Osteoblast (primary cell): ENCODE data around the gene GNAT2. TPM values are rescaled to one million over a fixed set of nuclear protein-coding genes. Genes with fewer than 3 reads are reported as not detected.
A peak's percentile ranks its signal among the peaks of the same experiment; 100 is the strongest.

ENCODE experiments used
- DNase-seq: peaks from one replicate; pipeline ENCODE4 v3.0.0; 2011; ENCODE audit warnings: low spot score, mixed read lengths; ENCODE audit not compliant: insufficient read length; ENCODE audit errors: missing footprints
- H2AFZ ChIP-seq: 2 replicates; pipeline ENCODE4 v1.6.0; 2011; ENCODE audit warnings: mild to moderate bottlenecking, low read length
- H3K27ac ChIP-seq: 2 replicates; pipeline ENCODE4 v1.5.1; 2011; ENCODE audit warnings: mild to moderate bottlenecking, low read depth, low read length, moderate library complexity
- H3K27me3 ChIP-seq: 2 replicates; pipeline ENCODE4 v1.6.0; 2012; ENCODE audit warnings: mild to moderate bottlenecking, control low read depth, inconsistent platforms, low read length, moderate library complexity; ENCODE audit not compliant: insufficient read depth
- H3K36me3 ChIP-seq: 2 replicates; pipeline ENCODE4 v1.5.1; 2011; ENCODE audit warnings: mild to moderate bottlenecking, low read length, control low read depth, moderate library complexity; ENCODE audit not compliant: insufficient read depth
- H3K4me1 ChIP-seq: 2 replicates; pipeline ENCODE4 v1.5.1; 2011; ENCODE audit warnings: mild to moderate bottlenecking, low read length, control low read depth, moderate library complexity; ENCODE audit not compliant: insufficient read depth
- H3K4me2 ChIP-seq: 2 replicates; pipeline ENCODE4 v1.6.0; 2011; ENCODE audit warnings: mild to moderate bottlenecking, low read length; ENCODE audit not compliant: insufficient read depth
- H3K4me3 ChIP-seq: fragments of 200-600 bp; sonication (generic); 3 replicates; pipeline ENCODE4 v1.5.1; 2012; ENCODE audit warnings: mild to moderate bottlenecking, low read length, inconsistent platforms; ENCODE audit not compliant: insufficient read depth
- H3K79me2 ChIP-seq: 2 replicates; pipeline ENCODE4 v1.6.0; 2012; ENCODE audit warnings: mild to moderate bottlenecking, low read length, control low read depth, inconsistent platforms; ENCODE audit not compliant: insufficient read depth
- H3K9me3 ChIP-seq: 2 replicates; pipeline ENCODE4 v1.5.1; 2011; ENCODE audit warnings: low read depth, low read length, control low read depth
- H4K20me1 ChIP-seq: 2 replicates; pipeline ENCODE4 v1.6.0; 2012; ENCODE audit warnings: mild to moderate bottlenecking, low read length, control low read depth; ENCODE audit not compliant: insufficient read depth
- total RNA-seq: library from RNA; depleted of rRNA; stranded (reverse); fragments of >200 nt; gene quantifications from 2 replicates; pipeline ENCODE4 v1.2.3, GENCODE V29; 2012
- TF ChIP-seq, protein P1 (sequence below): IDR thresholded peaks from 2 replicates; pipeline ENCODE4 v1.5.1; 2011; ENCODE audit warnings: mild to moderate bottlenecking, low read depth, low read length, moderate library complexity; ENCODE audit errors: extremely low read depth

Gene GNAT2
- total RNA-seq, 1 donor = 0.72 TPM

DNA sequence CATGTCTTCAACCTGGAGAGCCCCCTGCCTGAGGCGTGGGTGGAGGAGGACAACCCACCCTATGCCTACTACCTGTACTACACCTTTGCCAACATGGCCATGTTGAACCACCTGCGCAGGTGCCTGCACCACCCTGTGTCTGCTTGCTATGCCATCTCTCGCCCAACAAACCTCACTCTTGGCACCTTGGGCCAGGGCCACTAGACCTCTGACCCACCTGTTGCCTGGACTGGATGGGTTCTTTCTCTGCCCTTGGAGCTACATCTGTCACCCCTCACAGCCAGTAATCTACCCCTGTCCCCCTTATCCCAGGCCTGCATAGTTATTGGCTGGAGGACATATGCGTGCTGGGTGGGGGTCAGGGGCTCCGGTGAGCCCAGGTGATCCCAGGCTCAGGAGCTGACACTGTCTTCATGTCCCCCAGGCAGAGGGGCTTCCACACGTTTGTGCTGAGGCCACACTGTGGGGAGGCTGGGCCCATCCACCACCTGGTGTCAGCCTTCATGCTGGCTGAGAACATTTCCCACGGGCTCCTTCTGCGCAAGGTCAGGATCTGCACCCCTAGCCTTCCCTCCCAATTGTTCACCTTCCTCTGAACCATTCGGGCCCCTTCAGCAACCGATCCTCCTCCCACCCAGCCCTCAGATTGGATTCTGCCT is 10.1 kb upstream of the GNAT2 start:
- no peak overlapping the region for H3K4me2 ChIP-seq
- TF ChIP-seq, protein P1, sequence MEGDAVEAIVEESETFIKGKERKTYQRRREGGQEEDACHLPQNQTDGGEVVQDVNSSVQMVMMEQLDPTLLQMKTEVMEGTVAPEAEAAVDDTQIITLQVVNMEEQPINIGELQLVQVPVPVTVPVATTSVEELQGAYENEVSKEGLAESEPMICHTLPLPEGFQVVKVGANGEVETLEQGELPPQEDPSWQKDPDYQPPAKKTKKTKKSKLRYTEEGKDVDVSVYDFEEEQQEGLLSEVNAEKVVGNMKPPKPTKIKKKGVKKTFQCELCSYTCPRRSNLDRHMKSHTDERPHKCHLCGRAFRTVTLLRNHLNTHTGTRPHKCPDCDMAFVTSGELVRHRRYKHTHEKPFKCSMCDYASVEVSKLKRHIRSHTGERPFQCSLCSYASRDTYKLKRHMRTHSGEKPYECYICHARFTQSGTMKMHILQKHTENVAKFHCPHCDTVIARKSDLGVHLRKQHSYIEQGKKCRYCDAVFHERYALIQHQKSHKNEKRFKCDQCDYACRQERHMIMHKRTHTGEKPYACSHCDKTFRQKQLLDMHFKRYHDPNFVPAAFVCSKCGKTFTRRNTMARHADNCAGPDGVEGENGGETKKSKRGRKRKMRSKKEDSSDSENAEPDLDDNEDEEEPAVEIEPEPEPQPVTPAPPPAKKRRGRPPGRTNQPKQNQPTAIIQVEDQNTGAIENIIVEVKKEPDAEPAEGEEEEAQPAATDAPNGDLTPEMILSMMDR = no peak
- H3K9me3 ChIP-seq = no peaks in the 10 kb centered on the region
- no peaks in the 10 kb centered on the region for H3K27me3 ChIP-seq
- peaks cover 1% of the 10 kb centered on the region for H3K4me1 ChIP-seq
- peaks cover 20% of the 10 kb centered on the region for H3K79me2 ChIP-seq
- no peak for DNase-seq
- no peak overlapping the region for H3K27ac ChIP-seq
- H3K36me3 ChIP-seq = peaks cover 67% of the 10 kb centered on the region
- H4K20me1 ChIP-seq = peaks cover 36% of the 10 kb centered on the region
- no peak overlapping the region for H3K4me3 ChIP-seq
- no peak overlapping the region for H2AFZ ChIP-seq

DNA sequence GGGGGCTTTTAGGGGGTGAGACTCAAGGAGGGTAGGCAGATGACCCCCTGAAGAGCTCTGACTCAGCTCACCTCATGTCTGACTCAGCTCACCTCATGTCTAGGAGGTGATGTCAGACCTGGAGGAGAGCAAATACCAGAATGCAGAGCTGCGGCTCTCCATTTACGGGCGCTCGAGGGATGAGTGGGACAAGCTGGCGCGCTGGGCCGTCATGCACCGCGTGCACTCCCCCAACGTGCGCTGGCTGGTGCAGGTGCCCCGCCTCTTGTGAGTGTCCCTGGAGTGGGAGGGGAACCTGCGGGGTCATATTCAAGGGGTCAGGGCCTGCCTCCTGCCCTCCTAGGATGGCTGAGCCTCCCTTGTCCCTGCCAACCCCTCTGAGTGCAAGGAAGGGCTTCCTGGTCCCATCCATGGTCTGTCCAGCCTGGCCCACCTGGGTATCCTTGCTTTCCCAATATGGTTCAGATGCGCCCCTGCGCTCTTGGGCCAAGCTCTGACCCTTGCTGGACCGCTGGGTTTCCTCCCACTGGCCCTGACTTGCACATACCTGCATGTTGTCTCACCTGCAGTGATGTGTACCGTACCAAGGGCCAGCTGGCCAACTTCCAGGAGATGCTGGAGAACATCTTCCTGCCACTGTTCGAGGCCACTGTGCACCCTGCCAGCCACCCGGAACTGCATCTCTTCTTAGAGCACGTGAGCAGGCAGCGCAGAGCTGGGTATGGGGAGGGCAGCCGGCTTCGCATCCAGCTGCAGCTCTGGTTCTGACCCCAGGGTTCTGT is 9.3 kb upstream of the GNAT2 start:
- H3K4me1 ChIP-seq = peaks cover 8% of the 10 kb centered on the region
- no peaks in the 10 kb centered on the region for H3K27me3 ChIP-seq
- peaks cover 27% of the 10 kb centered on the region for H3K79me2 ChIP-seq
- H3K36me3 ChIP-seq = peaks cover 67% of the 10 kb centered on the region
- no peak overlapping the region for H2AFZ ChIP-seq
- no peaks in the 10 kb centered on the region for H3K9me3 ChIP-seq
- H4K20me1 ChIP-seq = peaks cover 43% of the 10 kb centered on the region
- TF ChIP-seq, protein P1 = no peak
- no peak overlapping the region for H3K4me3 ChIP-seq
- H3K27ac ChIP-seq = peak overlapping the region; percentile 37
- H3K4me2 ChIP-seq = no peak overlapping the region
- DNase-seq = peak; percentile 81

DNA sequence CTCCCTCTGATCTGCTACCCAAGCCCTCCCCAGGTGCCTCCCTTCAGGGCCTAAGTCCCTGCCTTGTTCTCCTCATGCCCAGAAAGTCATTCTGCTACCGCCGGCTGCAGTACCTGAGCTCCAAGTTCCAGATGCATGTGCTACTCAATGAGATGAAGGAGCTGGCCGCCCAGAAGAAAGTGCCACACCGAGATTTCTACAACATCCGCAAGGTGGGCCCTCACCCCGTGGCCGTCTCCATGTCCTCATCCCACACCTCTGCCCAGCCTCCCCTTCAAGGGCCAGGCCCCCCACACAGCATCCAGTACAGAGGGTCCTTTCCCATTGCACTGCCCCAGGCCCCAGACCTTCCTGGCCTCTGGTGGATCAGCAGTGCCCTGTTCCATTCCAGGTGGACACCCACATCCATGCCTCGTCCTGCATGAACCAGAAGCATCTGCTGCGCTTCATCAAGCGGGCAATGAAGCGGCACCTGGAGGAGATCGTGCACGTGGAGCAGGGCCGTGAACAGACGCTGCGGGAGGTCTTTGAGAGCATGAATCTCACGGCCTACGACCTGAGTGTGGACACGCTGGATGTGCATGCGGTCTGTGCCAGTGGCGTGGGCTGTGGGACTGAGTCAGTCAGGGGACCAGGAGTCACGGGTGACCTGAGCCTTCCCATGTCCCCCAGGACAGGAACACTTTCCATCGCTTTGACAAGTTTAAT is 8.4 kb upstream of the GNAT2 start:
- H3K36me3 ChIP-seq = peaks cover 65% of the 10 kb centered on the region
- no peaks in the 10 kb centered on the region for H3K9me3 ChIP-seq
- no peak overlapping the region for H3K4me2 ChIP-seq
- H3K4me1 ChIP-seq = peaks cover 17% of the 10 kb centered on the region
- H3K27me3 ChIP-seq = no peaks in the 10 kb centered on the region
- H3K79me2 ChIP-seq = peaks cover 36% of the 10 kb centered on the region
- H3K4me3 ChIP-seq = no peak overlapping the region
- no peak overlapping the region for H2AFZ ChIP-seq
- peak overlapping the region; percentile 37 for H3K27ac ChIP-seq
- H4K20me1 ChIP-seq = peaks cover 52% of the 10 kb centered on the region
- TF ChIP-seq, protein P1 = no peak
- DNase-seq = no peak
